Stimulated activated CD8-positive, alpha-beta memory T cell treated with anti-CD3 and anti-CD28 coated beads, Interleukin-15, amount 100 ng/mL, for 48 hours (primary cell): Measurements from ENCODE around the gene RPS28.
A peak's percentile ranks its signal among the peaks of the same experiment; 100 is the strongest.
"Not testable (repeated sequence)": the region's sequence is repeated elsewhere in the genome, so short reads cannot be mapped to it uniquely, and the experiment has no call there.

ENCODE experiments used
- DNase-seq, 2 donors: peaks; one replicate each; pipeline ENCODE4 v3.0.0-alpha.2; 2020; ENCODE audit warnings: low read depth in 2 of 2

The RPS28 gene

DNA sequence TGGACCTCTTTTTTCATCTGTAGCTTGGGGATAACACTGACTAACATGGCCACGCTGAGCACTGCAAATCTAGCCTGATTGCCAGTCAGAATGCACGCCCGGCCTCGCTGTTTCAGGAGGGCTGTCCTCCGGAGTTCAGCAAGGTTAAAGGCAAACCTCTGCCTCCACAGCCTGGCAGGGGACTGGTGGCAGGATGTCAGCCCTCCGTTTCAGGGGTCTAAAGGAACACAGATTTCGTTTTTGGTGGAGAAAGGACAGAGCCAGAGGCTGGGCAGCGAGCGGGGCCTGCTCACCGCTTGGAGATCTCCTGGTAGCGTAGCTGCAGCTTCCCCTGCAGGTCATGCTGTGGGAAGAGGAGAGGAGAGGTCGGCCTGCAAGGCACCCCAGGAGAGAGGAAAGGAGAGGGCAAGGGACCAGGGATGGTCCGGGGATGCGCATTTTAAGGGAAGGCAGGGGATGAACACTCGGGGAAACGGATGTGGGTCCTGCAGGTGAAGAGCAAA lies 681 bp upstream of the RPS28 start:
- no peak for DNase-seq

DNA sequence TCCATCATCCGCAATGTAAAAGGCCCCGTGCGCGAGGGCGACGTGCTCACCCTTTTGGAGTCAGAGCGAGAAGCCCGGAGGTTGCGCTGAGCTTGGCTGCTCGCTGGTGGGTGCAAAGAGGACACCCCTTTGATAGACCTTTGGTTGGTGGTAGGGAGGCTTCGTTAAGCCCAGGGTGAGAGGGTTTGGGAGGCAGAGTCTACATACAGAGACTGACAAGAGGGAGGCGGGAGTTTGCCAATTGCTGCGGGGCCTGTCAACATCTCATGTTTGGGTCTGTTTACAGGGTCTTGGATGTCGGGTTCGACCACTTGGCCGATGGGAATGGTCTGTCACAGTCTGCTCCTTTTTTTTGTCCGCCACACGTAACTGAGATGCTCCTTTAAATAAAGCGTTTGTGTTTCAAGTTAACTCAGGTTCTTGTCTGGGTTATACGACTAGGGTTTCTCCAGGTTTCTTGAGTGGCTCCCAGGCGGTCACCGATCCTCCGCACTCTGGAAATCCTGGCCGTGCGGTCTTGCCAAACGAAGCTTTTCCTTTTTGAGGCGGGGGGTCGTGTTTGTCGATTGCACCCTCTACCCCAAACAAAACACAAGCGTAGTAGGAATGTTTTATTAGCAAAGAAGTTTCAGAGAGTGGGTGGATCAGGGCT lies 816 bp downstream of the RPS28 start:
- DNase-seq = no peak

DNA sequence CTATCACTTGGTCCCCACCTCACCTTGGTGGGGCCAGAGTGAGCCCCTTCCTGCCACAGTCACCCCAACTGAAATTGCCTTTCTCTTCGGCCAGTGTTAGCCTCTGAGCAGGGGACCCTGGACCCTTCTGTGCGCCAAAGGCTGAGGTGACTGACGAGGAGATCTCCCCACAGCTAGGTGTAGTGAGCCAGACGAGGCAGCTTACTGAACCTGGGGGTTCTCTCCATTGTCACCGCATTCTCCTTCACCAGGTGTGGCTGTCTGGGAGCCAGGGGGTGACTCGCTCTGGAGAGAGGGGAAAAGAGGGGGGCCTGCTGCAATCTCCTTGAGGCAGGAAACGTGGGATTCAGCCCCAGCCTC lies 1.3 kb downstream of the RPS28 start:
- no peak for DNase-seq

DNA sequence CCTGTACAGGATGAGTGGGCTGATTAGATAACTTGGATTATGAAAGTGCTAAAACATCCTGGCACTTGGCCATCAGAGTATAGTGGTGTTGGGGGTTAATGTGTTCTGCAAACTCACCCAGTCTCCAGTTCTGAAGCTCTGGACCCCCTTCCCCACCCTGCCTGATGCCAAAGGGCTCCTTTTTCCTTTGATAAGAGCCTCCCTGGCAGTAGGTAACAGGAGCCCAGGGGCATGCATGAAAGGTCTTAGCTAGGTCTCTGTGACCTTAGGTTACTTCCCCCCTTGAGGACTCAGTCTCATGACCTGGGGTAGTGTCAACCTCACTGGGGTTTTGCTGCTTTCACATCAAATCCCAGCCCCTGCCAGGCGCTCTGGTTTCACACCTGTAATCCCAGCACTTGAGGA lies 2.5 kb downstream of the RPS28 start:
- no peak for DNase-seq

DNA sequence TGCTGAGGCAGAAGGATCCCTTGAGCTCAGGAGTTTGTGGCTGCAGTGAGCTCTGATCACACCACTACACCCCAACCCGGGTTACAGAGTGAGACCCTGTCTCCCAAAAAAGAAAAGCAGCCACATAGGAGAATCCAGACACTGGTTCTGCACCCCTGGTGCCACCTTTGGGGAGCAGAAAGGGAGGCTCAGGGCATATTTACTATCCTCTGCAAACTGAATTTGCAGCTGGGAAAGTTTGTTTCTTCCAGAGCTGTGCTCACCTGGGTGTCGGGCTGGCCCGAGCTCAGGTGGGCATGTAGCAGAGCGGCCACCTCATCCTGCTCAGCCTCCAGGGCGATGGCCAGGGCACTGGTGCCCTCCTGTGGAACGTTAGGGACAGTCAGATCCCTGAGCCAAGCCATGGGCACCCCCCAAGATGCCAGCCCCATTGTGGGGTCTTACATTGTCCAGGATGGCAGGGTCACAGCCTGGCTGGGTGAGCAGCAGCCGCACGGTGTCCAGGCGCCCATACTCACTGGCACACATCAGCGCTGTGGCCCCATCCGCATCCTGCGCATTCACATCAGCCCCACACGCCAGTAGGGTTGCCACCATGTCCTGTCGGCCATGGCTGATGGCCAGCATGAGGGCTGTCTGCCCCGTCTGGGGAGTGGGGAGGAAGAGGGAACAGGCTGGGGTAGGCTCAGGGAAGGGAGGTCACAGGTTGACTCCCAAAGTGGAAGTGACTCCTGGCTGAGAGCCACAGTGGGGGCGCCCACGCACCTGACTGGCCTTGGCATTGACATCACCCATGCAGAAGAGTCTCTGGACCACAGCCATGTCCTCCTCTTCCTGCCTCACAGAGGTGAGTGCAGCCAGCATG lies 3.1 kb downstream of the RPS28 start:
- DNase-seq = no peak

DNA sequence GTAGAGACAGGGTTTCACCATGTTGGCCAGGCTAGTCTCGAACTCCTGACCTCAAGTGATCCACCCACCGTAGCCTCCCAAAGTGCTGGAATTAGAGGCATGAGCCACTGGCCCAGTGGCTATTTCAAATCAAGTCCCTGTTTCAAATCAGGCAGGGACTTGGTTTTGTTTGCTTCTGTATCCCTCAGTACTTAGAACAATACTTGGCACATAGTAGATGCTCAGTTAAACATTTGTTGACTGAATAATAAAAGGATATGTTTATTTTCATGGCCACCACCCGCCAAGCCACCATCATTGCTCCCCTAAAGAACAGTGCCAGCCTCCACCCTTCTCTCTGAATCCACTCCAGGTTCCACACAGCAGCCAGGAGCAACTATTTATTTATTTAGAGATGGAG lies 4.2 kb downstream of the RPS28 start:
- no peak for DNase-seq

DNA sequence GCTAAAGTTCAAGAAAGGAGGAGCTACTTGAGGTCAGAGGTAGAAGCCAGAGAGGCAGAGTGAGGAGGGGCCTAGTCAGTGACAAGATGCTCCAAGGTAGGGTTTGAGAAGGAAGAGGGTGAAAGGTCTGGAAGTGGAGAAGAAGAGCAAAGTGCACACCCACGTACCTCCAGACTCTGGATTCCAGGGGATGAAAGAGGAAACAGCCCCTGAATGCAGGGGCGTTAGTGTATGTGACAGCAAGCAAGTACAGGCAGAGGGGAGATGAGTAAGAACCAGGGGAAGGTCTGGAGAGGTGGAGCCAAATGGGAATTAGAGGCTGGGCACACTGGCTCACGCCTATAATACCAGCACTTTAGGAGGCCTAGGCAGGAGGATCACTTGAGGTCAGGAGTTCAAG lies 8.7 kb downstream of the RPS28 start:
- no peak for DNase-seq

DNA sequence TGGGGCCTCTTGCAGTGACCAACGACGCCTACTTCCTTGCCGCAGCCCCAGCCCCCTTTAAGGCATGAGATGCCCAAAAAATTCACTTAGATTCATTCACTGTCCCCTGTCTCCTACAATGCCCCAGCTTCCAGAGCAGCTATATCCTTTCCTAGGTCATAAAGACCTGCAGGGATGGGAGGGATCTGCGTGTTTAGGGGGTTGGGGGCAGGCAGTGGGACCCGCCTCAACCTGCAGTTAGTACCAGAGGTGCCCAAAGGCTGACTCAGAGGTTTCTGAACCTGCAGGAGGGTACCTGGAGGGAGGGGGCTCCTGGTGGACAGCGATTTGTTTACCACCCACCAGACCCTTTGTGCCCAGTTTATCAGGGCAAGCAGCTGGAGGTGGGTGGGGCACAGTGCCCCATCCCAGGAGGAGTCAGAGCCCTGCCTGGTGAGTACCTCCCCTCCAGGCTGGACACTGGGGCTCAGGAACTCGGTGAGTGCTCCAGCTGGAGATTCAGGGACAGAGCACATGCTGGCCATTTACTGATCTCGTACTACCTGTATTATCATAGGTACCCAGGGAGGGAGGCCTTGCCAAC lies 10.1 kb downstream of the RPS28 start:
- no peak for DNase-seq

DNA sequence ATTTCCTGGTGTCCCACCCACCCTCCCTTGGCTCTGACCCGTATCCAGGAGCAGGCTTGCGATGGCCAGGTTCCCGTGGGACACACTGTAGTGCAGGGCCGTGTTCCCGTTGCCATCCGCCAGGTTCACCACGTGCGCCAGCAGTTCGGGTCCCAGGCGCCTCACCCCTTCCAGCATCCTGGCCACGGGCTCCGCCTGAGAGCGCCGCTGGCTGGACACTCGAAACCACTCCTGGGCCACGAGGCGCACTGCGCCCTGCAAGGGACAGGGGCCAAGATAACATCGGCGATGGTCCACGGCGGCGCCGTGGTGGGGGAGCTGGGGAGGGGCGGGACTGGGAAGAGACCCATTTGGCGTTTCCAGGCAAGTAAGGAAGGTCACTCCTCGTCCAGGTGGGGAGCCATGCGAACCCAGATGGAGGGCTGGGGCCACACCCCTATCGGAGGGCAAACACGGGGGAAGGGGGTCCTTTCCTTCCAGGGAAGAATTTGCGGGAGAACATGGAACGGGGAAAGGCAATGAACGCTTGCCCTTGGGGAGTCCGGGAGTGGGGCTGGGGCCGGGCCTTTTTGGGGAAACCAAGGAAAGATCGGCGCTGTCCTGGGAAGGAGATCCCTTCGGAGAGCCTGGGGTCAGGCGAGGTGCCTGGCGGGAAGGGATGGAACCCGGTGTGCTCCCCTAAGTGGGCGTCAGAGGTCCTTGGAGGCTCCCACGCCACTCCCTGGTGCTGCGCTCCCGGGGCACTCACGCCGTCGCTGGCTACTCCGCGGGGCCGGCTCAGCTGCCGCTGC lies 11.9 kb downstream of the RPS28 start:
- DNase-seq = no peak

DNA sequence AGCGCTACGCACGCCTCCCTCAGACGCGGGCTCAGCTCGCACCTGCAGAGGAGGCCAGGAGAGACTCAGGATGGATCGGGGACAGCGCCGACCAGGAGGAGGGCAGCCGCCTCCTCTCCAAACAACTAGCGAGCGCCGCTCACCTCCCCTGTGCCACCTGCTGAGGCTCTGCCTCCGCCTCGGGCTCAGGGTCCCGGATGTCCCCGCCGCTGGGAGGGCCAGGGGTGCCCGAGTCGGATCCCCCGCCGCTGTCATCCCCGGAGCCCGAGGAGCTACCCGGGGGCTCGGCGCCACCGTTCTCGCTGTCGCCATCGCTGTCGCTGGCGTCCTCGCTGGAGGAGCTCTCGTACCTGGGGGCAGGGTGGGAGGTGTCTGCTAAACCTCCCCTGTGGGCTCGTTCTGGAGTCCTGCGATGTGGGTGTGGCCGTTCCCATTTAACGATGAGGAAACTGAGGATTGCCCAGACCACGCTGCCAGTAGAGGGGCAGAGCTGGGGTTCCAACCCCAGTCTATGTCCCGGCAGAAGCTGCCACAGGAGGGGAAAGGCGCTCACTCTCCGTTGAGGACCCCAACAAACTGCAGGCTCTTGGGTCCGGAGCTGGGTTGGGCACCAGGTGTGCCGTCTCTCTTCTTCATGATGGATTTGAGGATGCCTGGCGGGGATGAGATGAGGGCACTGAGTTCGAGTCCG lies 12.6 kb downstream of the RPS28 start:
- DNase-seq = no peak

DNA sequence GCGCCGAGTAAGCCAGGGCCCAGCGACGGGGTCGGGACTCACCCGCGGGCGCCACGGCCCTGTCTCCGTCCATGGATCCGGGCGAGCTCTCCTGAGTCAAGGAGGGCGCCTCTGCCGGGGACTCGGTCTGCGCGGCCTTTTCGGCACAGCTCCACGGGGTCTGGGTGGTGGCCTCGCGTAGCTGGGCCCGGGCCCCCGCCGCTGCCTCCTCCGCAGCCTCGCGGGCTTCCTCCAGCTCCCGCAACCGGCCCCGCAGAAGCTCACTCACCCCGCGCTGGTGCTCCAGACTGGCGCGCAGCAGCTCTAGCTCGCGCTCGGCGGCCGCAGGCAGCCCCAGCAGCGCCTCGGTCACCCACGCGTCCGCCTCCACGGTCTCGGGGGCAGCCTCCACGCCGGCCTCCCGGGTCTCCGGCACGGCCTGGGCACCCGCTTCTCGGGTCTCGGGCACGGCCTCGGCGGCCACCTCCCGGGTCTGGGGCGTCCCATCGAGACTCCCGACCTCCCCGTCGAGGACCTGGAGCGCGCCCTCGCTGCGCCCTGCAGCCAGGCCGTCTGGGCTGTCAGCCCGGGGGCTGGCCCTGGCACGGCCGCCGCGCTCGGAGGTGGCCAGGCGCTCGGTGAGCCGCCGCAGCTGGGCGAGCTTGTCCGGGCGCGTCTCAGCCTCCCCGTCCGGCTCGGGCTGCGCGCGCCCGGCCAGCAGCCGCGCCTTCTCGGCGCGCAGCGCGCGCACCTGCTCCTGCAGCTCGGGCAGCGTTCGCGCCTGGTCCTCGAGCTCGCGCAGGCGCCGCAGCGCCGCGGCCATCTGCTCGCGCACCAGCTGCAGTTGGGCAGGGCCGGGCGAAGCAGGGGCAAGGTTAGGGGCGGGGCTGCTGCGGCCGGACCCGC lies 13.4 kb downstream of the RPS28 start:
- peak in 1 of 2 donors; percentile 45 for DNase-seq

DNA sequence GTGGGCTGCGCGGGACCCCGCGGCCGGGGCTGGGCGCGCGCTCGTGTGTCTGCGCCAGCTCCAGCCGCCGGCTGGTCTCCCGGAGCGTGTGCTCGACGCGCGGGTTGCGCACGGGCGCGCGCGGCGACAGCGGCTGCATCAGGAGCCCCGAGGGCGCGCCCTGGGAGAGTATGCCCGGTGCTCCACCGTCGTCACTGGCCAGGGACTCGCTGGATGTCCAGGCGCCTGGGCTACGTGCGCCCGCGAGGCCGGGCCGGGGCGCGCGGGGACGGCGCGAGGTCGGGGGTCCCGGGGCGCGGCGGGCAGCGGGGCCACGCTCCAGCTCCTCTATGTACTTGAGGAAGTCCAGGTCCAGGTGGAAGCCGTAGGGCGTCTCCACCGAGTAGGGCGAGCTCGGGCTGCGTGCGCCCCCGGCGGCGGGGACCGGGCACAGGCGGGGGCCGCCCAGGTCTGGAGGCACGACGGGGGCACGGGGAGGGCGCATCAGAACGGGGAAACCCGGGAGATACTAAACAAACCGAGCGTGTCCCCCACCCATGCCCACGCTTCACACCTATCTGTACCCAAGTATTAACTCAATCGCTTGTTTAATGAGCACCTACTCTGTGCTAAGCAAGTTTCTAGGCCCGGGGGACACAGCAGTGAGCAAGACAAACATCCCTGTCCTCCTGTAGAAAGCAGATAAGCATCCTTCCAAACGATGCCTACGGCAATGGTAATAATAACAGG lies 14.2 kb downstream of the RPS28 start:
- no peak for DNase-seq

DNA sequence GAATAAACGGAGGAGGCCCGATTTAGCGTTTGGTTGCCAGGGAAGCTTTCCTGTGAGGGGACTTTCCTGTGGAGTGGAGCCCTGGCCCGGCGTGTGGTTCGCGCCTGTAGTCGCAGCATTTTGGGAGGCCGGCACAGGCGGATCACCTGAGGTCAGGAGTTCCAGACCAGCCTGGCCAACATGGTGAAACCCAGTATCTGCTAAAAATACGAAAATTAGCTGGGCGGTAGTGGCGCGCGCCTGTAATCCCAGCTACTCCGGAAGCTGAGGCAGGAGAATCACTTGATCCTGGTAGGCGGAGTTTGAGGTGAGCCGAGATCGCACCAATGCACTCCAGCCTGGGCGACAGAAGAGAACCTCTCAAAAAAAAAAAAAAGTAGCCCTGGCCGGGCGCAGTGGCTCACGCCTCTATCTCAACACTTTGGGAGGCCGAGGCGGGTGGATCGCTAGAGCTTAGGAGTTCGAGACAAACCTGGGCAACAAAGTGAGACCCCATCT lies 14.8 kb downstream of the RPS28 start:
- DNase-seq = no peak

DNA sequence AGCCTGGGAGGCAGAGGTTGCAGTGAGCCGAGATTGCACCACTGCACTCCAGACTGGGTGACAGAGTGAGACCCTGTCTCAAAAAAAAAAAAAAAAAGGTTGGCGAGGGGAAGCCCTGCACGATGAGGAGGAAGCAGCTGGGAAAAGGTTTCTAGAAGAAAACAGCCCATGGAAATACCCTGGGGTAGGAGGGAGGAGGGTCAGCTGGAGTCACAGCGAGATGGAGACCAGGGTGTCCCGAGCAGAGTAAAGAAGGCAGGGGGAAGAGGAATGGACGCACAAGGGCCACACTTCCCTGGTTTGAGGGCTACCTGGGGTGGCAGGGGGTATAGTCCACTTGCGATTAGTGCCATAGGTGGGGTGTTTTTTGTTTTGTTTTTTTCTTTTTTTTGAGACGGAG lies 15.4 kb downstream of the RPS28 start:
- no peak for DNase-seq

DNA sequence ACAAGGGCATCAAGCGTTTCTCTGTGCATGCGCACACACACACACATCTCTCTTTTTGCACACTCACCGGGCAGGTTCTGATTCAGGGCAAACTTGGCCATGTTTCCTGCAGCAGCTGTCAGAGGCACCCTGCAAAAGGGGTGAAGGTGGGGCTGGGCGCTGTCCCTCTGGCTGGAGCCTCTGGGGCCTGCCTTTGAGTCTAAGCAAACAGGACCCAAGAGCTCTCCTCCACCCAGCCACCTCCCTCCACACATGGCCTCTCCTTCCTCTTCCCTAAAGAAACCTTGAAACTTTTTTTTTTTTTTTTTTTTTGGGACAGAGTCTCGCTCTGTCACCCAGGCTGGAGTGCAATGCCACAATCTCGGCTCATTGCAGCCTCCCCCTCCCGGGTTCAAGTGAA lies 16.4 kb downstream of the RPS28 start:
- no peak for DNase-seq

DNA sequence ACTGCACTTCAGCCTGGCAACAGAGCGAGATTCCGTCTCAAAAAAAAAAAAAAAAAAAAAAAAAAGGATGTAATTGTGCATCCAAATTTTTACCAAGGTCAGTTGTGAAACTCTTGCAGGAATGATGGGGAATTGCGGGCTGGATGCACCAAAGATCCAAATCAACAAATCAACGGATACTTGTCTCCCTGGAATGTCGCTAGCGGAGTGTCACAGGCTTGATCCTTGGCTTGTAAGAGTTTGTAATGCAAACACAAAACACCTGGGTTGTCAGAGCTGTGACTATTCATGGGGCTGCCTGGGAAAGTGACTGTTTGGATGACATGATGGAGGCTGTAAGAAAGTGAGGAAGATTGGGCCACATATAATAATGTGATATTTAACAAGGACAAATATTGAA lies 17.5 kb downstream of the RPS28 start:
- no peak for DNase-seq

DNA sequence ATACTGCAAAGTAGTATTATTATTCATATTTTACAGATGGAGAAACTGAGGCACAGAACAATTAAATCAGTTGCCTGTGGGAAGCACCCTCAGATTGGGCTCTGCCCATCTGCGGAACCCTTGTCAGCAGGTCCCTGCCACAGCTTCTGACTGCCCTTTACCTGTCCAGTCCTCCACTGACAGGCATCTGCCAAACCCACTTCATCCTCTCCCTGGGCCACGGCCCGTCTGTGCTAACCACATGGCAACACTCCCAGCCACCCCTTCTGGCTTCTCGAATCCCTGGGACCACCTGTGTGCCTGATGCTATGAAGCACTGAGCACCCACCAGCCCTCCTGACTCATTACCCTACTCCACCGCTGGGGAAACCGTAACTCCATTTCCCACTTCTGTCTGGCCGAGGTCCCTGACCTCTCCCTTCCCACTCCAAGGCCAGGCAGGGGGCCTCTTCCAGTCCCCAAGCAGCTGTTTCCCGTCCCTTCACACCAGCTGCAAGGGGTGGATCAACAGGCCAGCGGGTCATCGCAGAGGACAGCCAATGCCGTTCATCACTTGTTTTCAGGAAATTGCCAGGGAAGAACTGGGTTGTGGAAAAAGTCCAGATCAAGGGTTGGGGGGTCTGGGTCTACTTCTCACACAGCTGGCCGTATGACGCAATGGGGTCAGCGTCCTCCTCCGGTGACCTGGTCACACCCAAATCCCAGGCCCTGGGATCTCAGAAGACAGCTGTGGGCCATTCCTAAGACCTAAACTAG lies 19.2 kb downstream of the RPS28 start:
- no peak for DNase-seq

DNA sequence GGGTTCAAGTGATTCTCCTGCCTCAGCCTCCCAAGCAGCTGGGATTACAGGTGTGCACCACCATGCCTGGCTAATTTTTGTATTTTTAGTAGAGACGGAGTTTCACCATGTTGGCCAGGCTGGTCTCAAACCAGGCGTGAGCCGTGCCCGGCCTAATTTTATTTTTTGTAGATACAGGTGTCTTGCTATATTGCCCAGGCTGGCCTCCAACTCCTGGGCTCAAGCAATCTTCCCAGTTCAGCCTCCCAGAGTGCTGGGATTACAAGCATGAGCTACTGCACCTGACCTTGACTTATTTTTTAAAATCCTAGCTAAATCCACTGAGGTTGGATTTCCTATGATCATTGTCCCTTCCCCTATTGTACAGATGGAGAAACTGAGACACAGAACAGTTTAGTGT lies 20.2 kb downstream of the RPS28 start:
- DNase-seq = not testable (repeated sequence)

DNA sequence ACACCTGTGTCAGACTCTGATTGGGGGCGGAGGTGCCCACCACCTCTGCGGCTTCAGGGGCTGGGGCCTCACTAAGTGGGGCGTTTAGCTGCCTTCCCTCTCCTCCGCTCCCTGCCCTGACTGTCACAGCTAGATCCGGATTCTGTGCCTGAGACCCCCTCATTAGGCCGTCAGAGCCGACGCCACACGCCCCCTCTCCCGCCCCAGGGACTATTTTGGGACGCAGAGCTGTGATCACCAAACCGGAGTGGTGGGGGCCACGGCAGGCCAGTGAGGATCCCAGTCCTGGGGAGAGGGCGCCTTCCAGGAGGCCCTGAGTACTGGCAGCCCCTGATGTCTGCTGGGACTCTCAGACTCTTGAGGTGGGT lies 21.0 kb downstream of the RPS28 start:
- no peak for DNase-seq
